ENCODE results near the gene TMPRSS2.

TMPRSS2 gene

DNA sequence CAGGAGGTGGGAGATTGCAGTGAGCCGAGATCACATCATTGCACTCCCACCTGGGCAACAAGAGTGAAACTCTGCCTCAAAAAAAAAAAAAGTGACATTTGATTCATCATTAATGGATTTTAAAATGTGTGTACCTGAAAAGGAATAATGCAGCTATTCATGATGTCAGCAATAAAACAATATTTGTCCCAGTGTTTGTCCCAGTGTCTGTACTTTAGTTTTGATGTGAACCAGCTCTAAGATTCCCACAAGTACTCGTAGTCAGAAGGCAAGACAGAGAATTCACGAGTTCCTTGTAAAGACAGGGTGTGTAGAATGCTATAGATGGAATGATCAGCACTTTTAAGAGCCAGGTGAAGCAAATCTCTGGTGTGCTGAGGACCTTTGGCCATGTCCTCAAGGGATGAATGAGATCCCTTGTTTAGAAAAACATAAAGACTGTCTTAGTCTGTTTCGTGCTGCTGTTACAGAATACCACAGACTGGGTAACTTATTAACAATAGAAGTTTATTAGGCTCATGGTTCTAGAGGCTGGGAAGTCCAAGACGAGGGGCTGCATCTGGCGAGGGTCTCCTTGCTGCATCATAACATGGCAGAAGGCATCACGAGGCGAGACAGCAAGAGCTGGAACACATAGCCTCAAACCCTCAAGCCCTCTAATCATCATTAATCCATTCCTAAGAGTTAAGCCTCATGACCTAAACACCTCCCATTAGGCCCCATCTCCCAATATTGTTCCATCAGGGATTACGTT, 12.0 kb upstream of the TMPRSS2 start:
- no peaks in the 10 kb centered on the region for H3K9me3 ChIP-seq (replicated peaks in 1 of 2; ENCODE audit: control insufficient read depth in 2 of 2, insufficient read depth in 1 of 2, low read depth in 1 of 2, low read length in 2 of 2)
- no peak overlapping the region for H2BK15ac ChIP-seq (ENCODE audit: low read length)
- H3K4me3 ChIP-seq (ENCODE audit: low read length in 2 of 2), result no peak overlapping the region
- no peaks in the 10 kb centered on the region for H3K27me3 ChIP-seq (ENCODE audit: control insufficient read depth in 3 of 3, insufficient read depth in 3 of 3, low read depth in 1 of 3, low read length in 3 of 3)
- no peak overlapping the region for H3K4ac ChIP-seq (ENCODE audit: low read length)
- H3K9ac ChIP-seq (ENCODE audit: low read depth, low read length, poor library complexity), result no peak overlapping the region
- no peaks in the 10 kb centered on the region for H3K79me1 ChIP-seq (ENCODE audit: low read depth, low read length)
- no peak overlapping the region for H4K91ac ChIP-seq (ENCODE audit: low read depth, low read length, poor library complexity)
- H3K4me2 ChIP-seq (ENCODE audit: insufficient read depth, low read length, poor library complexity, severe bottlenecking), result no peak overlapping the region
- H3K14ac ChIP-seq (ENCODE audit: low read length), result no peak overlapping the region
- no peaks in the 10 kb centered on the region for H3K36me3 ChIP-seq (replicated peaks in 1 of 2; ENCODE audit: control insufficient read depth in 2 of 2, insufficient read depth in 2 of 2, low read length in 2 of 2)
- no peak overlapping the region for H2AK5ac ChIP-seq (ENCODE audit: low read depth, low read length)
- H4K8ac ChIP-seq (ENCODE audit: low read depth, low read length), result no peak overlapping the region
- DNase-seq (ENCODE audit: low spot score), result no peak
- H3K18ac ChIP-seq (ENCODE audit: low read length), result no peak overlapping the region
- no peak overlapping the region for H2BK12ac ChIP-seq (ENCODE audit: low read length)
- no peak overlapping the region for H2BK5ac ChIP-seq (ENCODE audit: low read length)
- no peaks in the 10 kb centered on the region for H3K4me1 ChIP-seq (ENCODE audit: control insufficient read depth in 2 of 2, insufficient read depth in 1 of 2, low read depth in 1 of 2, low read length in 2 of 2)
- WGBS, 2 donors (ENCODE audit: extremely low coverage in 2 of 2, insufficient read length in 2 of 2, insufficient replicate concordance in 1 of 2), result no CpG with 5 or more reads among the region's 9 CpGs
- no peak overlapping the region for H3K27ac ChIP-seq (replicated peaks; ENCODE audit: low read length)
- H2BK120ac ChIP-seq (ENCODE audit: low read depth, low read length), result no peak overlapping the region
- H3K23ac ChIP-seq (ENCODE audit: low read depth, low read length, poor library complexity), result no peak overlapping the region
- H2AFZ ChIP-seq (ENCODE audit: low read length), result no peak overlapping the region

DNA sequence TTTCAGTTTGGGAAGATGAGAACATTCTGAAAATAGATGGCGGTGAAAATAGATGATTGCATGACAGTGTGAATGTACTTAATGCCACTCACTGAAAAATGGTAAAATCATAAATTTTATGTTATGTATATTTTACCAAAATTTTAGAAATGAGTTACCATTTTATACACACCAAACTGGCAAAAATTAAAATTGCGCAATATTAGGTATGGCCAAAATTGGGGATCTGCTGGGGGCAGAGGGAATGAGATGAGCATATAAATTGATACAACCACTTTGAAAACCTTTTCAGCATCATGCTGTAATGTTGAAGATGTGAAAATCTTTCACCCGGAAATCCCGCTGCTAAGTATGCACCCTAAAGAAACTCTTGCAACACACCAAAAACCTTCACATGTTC, 10.8 kb upstream of the TMPRSS2 start:
- Histone ChIP-seq H4K8ac (ENCODE audit: low read depth, low read length) (no peak overlapping the region), H3K27me3 (ENCODE audit: control insufficient read depth in 3 of 3, insufficient read depth in 3 of 3, low read depth in 1 of 3, low read length in 3 of 3) (no peaks in the 10 kb centered on the region), H2BK120ac (ENCODE audit: low read depth, low read length) (no peak overlapping the region), H3K9me3 (replicated peaks in 1 of 2; ENCODE audit: control insufficient read depth in 2 of 2, insufficient read depth in 1 of 2, low read depth in 1 of 2, low read length in 2 of 2) (no peaks in the 10 kb centered on the region), H2BK15ac (ENCODE audit: low read length) (no peak overlapping the region), H3K27ac (replicated peaks; ENCODE audit: low read length) (no peak overlapping the region), H2AK5ac (ENCODE audit: low read depth, low read length) (no peak overlapping the region), H3K14ac (ENCODE audit: low read length) (no peak overlapping the region), H3K4me1 (ENCODE audit: control insufficient read depth in 2 of 2, insufficient read depth in 1 of 2, low read depth in 1 of 2, low read length in 2 of 2) (no peaks in the 10 kb centered on the region), H3K4me3 (ENCODE audit: low read length in 2 of 2) (no peak overlapping the region), H3K4ac (ENCODE audit: low read length) (no peak overlapping the region), H2BK12ac (ENCODE audit: low read length) (no peak overlapping the region), H3K4me2 (ENCODE audit: insufficient read depth, low read length, poor library complexity, severe bottlenecking) (no peak overlapping the region), H3K23ac (ENCODE audit: low read depth, low read length, poor library complexity) (no peak overlapping the region), H4K91ac (ENCODE audit: low read depth, low read length, poor library complexity) (no peak overlapping the region), H3K18ac (ENCODE audit: low read length) (no peak overlapping the region), H3K36me3 (replicated peaks in 1 of 2; ENCODE audit: control insufficient read depth in 2 of 2, insufficient read depth in 2 of 2, low read length in 2 of 2) (no peaks in the 10 kb centered on the region), H3K79me1 (ENCODE audit: low read depth, low read length) (peaks cover 1% of the 10 kb centered on the region), H2BK5ac (ENCODE audit: low read length) (no peak overlapping the region), H2AFZ (ENCODE audit: low read length) (no peak overlapping the region), H3K9ac (ENCODE audit: low read depth, low read length, poor library complexity) (no peak overlapping the region)
- 100% methylated on average over 1 of the region's 4 CpGs; no CpG with 5 or more reads in 1 of the 2 donors for WGBS, 2 donors (ENCODE audit: extremely low coverage in 2 of 2, insufficient read length in 2 of 2, insufficient replicate concordance in 1 of 2)
- DNase-seq (ENCODE audit: low spot score), result no peak

DNA sequence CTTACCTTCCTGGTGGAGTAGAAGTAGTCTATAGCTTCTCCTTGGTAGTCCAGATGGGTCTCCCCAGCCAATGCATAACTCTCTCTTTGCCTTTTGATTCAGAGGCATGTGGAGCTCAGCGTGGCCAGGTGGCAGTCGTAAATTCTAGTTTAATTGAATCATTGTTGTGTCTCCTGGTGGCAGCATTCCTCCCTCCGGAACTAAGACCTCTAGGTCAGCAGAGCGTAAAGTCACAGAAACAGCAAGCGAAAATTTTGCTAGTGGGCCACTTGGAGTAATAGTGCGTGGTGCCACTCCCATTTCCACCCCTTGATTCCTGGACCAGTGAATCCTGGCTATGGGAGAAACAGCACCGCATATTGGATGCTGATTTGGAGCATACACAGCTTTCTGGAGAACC, 3.9 kb upstream of the TMPRSS2 start:
- DNase-seq (ENCODE audit: low spot score), result no peak
- H3K27me3 ChIP-seq (ENCODE audit: control insufficient read depth in 3 of 3, insufficient read depth in 3 of 3, low read depth in 1 of 3, low read length in 3 of 3), result peaks cover 10 to 28% (median 27%) of the 10 kb centered on the region in 3 experiments

DNA sequence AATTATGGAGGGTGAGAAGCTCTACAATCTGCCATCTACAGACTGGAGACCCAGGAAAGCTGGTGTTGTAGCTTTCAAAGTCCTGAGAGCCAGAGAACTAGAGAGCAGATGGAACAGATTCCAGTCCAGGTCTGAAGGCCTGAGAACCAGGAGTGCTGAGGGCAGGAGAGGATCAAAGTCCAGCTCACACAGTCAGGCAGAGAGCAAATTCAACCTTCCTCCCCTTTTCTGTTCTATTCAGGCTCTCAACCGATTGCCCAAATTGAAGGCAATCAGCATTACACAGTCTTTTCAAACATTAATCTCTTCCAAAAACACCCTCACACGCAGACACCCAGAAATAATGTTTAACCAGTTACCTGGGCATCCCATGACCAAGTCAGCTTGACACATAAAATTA, 2.5 kb upstream of the TMPRSS2 start:
- no peak overlapping the region for H2AK5ac ChIP-seq (ENCODE audit: low read depth, low read length)

More for the DNA sequence above, 3.9 kb upstream of the TMPRSS2 start:
- Histone ChIP-seq H3K79me1 (ENCODE audit: low read depth, low read length) (peaks cover 1% of the 10 kb centered on the region), H2BK120ac (ENCODE audit: low read depth, low read length) (no peak overlapping the region), H3K36me3 (replicated peaks in 1 of 2; ENCODE audit: control insufficient read depth in 2 of 2, insufficient read depth in 2 of 2, low read length in 2 of 2) (no peaks in the 10 kb centered on the region), H3K27ac (replicated peaks; ENCODE audit: low read length) (no peak overlapping the region), H3K4ac (ENCODE audit: low read length) (no peak overlapping the region), H3K18ac (ENCODE audit: low read length) (no peak overlapping the region), H3K4me3 (ENCODE audit: low read length in 2 of 2) (no peak overlapping the region), H4K91ac (ENCODE audit: low read depth, low read length, poor library complexity) (no peak overlapping the region), H3K23ac (ENCODE audit: low read depth, low read length, poor library complexity) (no peak overlapping the region), H3K4me1 (ENCODE audit: control insufficient read depth in 2 of 2, insufficient read depth in 1 of 2, low read depth in 1 of 2, low read length in 2 of 2) (peaks cover 0 to 7% of the 10 kb centered on the region in 2 donors), H2AFZ (ENCODE audit: low read length) (no peak overlapping the region), H2AK5ac (ENCODE audit: low read depth, low read length) (no peak overlapping the region), H3K9me3 (replicated peaks in 1 of 2; ENCODE audit: control insufficient read depth in 2 of 2, insufficient read depth in 1 of 2, low read depth in 1 of 2, low read length in 2 of 2) (no peaks in the 10 kb centered on the region), H3K14ac (ENCODE audit: low read length) (no peak overlapping the region), H2BK12ac (ENCODE audit: low read length) (no peak overlapping the region), H2BK5ac (ENCODE audit: low read length) (no peak overlapping the region), H3K9ac (ENCODE audit: low read depth, low read length, poor library complexity) (no peak overlapping the region), H3K4me2 (ENCODE audit: insufficient read depth, low read length, poor library complexity, severe bottlenecking) (no peak overlapping the region), H4K8ac (ENCODE audit: low read depth, low read length) (no peak overlapping the region), H2BK15ac (ENCODE audit: low read length) (no peak overlapping the region)
- no CpG with 5 or more reads among the region's 7 CpGs for WGBS, 2 donors (ENCODE audit: extremely low coverage in 2 of 2, insufficient read length in 2 of 2, insufficient replicate concordance in 1 of 2)

More for the DNA sequence above, 2.5 kb upstream of the TMPRSS2 start:
- H4K8ac ChIP-seq (ENCODE audit: low read depth, low read length), result no peak overlapping the region
- no peaks in the 10 kb centered on the region for H3K36me3 ChIP-seq (replicated peaks in 1 of 2; ENCODE audit: control insufficient read depth in 2 of 2, insufficient read depth in 2 of 2, low read length in 2 of 2)
- DNase-seq (ENCODE audit: low spot score), result no peak
- no peak overlapping the region for H2AFZ ChIP-seq (ENCODE audit: low read length)
- no peak overlapping the region for H4K91ac ChIP-seq (ENCODE audit: low read depth, low read length, poor library complexity)
- no peak overlapping the region for H2BK12ac ChIP-seq (ENCODE audit: low read length)
- H3K79me1 ChIP-seq (ENCODE audit: low read depth, low read length), result peaks cover 1% of the 10 kb centered on the region
- no CpG with 5 or more reads among the region's 2 CpGs for WGBS, 2 donors (ENCODE audit: extremely low coverage in 2 of 2, insufficient read length in 2 of 2, insufficient replicate concordance in 1 of 2)
- H3K9me3 ChIP-seq (replicated peaks in 1 of 2; ENCODE audit: control insufficient read depth in 2 of 2, insufficient read depth in 1 of 2, low read depth in 1 of 2, low read length in 2 of 2), result peaks cover 0 to 2% of the 10 kb centered on the region in 2 donors
- no peak overlapping the region for H3K18ac ChIP-seq (ENCODE audit: low read length)
- no peak overlapping the region for H3K4ac ChIP-seq (ENCODE audit: low read length)
- H2BK120ac ChIP-seq (ENCODE audit: low read depth, low read length), result no peak overlapping the region
- no peak overlapping the region for H3K4me2 ChIP-seq (ENCODE audit: insufficient read depth, low read length, poor library complexity, severe bottlenecking)
- H3K4me3 ChIP-seq (ENCODE audit: low read length in 2 of 2), result no peak overlapping the region
- H3K27ac ChIP-seq (replicated peaks; ENCODE audit: low read length), result no peak overlapping the region
- peaks cover 18 to 41% (median 41%) of the 10 kb centered on the region in 3 experiments for H3K27me3 ChIP-seq (ENCODE audit: control insufficient read depth in 3 of 3, insufficient read depth in 3 of 3, low read depth in 1 of 3, low read length in 3 of 3)
- H3K4me1 ChIP-seq (ENCODE audit: control insufficient read depth in 2 of 2, insufficient read depth in 1 of 2, low read depth in 1 of 2, low read length in 2 of 2), result peaks cover 0 to 9% of the 10 kb centered on the region in 2 donors
- no peak overlapping the region for H2BK15ac ChIP-seq (ENCODE audit: low read length)
- no peak overlapping the region for H3K9ac ChIP-seq (ENCODE audit: low read depth, low read length, poor library complexity)
- H3K14ac ChIP-seq (ENCODE audit: low read length), result no peak overlapping the region
- H3K23ac ChIP-seq (ENCODE audit: low read depth, low read length, poor library complexity), result no peak overlapping the region
- no peak overlapping the region for H2BK5ac ChIP-seq (ENCODE audit: low read length)

All from neuronal stem cell (in vitro differentiated cells).